HCT116 (cell line): ENCODE measurements around the gene THYN1.

Experiments
- ATF3 ChIP-seq: IDR thresholded peaks from 2 replicates; pipeline ENCODE4 v1.6.1; 2012
- CTCF ChIP-seq, 3 experiments: fragments of 200-600 bp in 1 of 3; sonication (generic) in 1 of 3; IDR thresholded peaks in 2 of 3; conservative IDR thresholded peaks in 1 of 3; 2 replicates each; pipeline ENCODE4 v1.5.1; 2012 to 2017; ENCODE audit warnings: low read depth in 2 of 3, low read length in 2 of 3, antibody characterized with exemption in 1 of 3, borderline replicate concordance in 1 of 3, control low read depth in 1 of 3, mild to moderate bottlenecking in 1 of 3, mixed read lengths in 1 of 3, mixed run types in 1 of 3, moderate library complexity in 1 of 3; ENCODE audit not compliant: insufficient read depth in 1 of 3
- EZH2 ChIP-seq: fragments of 200-600 bp; sonication (generic); IDR thresholded peaks from 2 replicates; pipeline ENCODE4 v1.6.1; 2017; ENCODE audit warnings: antibody characterized with exemption, mixed run types
- EZH2phosphoT487 ChIP-seq: fragments of 200-600 bp; IDR thresholded peaks from 2 replicates; pipeline ENCODE4 v1.6.1; 2018; ENCODE audit warnings: antibody characterized with exemption, borderline replicate concordance
- FOSL1 ChIP-seq: IDR thresholded peaks from 2 replicates; pipeline ENCODE4 v1.6.1; 2012; ENCODE audit warnings: low read depth
- JUND ChIP-seq: IDR thresholded peaks from 2 replicates; pipeline ENCODE4 v1.6.1; 2012
- POLR2A ChIP-seq: IDR thresholded peaks from 2 replicates; pipeline ENCODE4 v1.7.0; 2011; ENCODE audit warnings: borderline replicate concordance; ENCODE audit not compliant: insufficient read depth, insufficient read length; ENCODE audit errors: extremely low read depth
- POLR2AphosphoS5 ChIP-seq: IDR thresholded peaks from 2 replicates; pipeline ENCODE4 v1.6.1; 2011; ENCODE audit warnings: mild to moderate bottlenecking, low read depth, low read length, moderate library complexity
- RAD21 ChIP-seq: IDR thresholded peaks from 2 replicates; pipeline ENCODE4 v1.6.1; 2012; ENCODE audit warnings: low read depth, mild to moderate bottlenecking
- REST ChIP-seq: IDR thresholded peaks from 2 replicates; pipeline ENCODE4 v1.6.1; 2012; ENCODE audit warnings: low read depth
- SP1 ChIP-seq: IDR thresholded peaks from 2 replicates; pipeline ENCODE4 v1.6.1; 2012; ENCODE audit warnings: low read depth
- TCF7L2 ChIP-seq: IDR thresholded peaks from 2 replicates; pipeline ENCODE4 v1.7.0; 2011; ENCODE audit warnings: borderline replicate concordance, inconsistent platforms; ENCODE audit not compliant: insufficient read depth, insufficient read length; ENCODE audit errors: extremely low read depth
- YY1 ChIP-seq: IDR thresholded peaks from 2 replicates; pipeline ENCODE4 v1.6.1; 2011; ENCODE audit warnings: low read length, low read depth, moderate library complexity, mild to moderate bottlenecking; ENCODE audit not compliant: insufficient replicate concordance; ENCODE audit errors: extremely low read depth
- ZNF274 ChIP-seq: fragments of 200-500 bp; sonication (Bioruptor generic); IDR thresholded peaks from 2 replicates; pipeline ENCODE4 v1.6.1; 2014; ENCODE audit warnings: mild to moderate bottlenecking, low read depth, low read length, inconsistent platforms

DNA sequence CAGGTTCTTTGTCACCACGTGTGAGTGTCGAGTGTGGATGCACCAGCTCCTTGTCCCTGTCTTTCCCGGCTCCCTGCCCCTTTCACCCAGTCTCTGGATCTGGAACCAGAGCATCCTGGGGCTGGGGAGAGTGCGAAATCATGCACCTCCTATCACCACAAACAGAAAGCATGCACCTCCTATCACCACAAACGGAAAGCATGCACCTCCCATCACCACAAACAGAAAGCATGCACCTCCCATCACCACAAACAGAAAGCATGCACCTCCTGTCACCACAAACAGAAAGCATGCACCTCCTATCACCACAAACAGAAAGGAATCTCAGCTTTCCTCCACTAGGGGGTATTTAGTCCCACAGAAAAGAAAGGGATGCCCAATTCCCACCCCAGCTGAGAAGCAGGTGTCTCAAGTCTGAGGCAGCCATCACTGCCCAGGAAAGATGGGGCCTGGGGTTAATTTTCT is 17.1 kb upstream of the THYN1 start:
- TF ChIP-seq CTCF (IDR thresholded peaks at IDR 0.05 in 2 of 3, conservative IDR thresholded peaks at IDR 0.05 in 1 of 3; ENCODE audit: borderline replicate concordance in 1 of 3, insufficient read depth in 1 of 3, low read depth in 2 of 3, low read length in 2 of 3) (peak; percentile 28 to 45 (median 40); a peak in 5 of 6 replicates), YY1 (no peak), EZH2 (no peak), POLR2A (no peak), FOSL1 (no peak), EZH2phosphoT487 (no peak), JUND (no peak), POLR2AphosphoS5 (no peak), RAD21 (peak; percentile 53), REST (no peak), TCF7L2 (no peak), ZNF274 (no peak), SP1 (no peak), ATF3 (no peak)
